Epithelial cell of proximal tubule (primary cell): Measurements from ENCODE around the gene FGF19. TPM values are rescaled to one million over a fixed set of nuclear protein-coding genes. Genes with fewer than 3 reads are reported as not detected.

ENCODE experiments used
- DNase-seq: peaks from one replicate; pipeline ENCODE4 v3.0.0-alpha.2; 2011; ENCODE audit warnings: low read depth
- H3K4me3 ChIP-seq: 2 replicates; pipeline ENCODE4 v1.5.1; 2011; ENCODE audit warnings: low read depth, mild to moderate bottlenecking, low read length
- total RNA-seq: library from RNA; depleted of rRNA; stranded (reverse); fragments of >200 nt; gene quantifications from 2 replicates; pipeline ENCODE4 v1.2.3, GENCODE V29; 2015
- TF ChIP-seq, protein P1 (sequence below): conservative IDR thresholded peaks from 2 replicates; pipeline ENCODE4 v1.5.1; 2012; ENCODE audit warnings: low read depth, mild to moderate bottlenecking, low read length

FGF19 gene
- total RNA-seq, 1 donor from 2014 or later: not detected

GRCh38 chr11:69711822-69712801 is 8.3 kb upstream of the FGF19 start:
- H3K4me3 ChIP-seq: no peak overlapping the region
- TF ChIP-seq, protein P1, sequence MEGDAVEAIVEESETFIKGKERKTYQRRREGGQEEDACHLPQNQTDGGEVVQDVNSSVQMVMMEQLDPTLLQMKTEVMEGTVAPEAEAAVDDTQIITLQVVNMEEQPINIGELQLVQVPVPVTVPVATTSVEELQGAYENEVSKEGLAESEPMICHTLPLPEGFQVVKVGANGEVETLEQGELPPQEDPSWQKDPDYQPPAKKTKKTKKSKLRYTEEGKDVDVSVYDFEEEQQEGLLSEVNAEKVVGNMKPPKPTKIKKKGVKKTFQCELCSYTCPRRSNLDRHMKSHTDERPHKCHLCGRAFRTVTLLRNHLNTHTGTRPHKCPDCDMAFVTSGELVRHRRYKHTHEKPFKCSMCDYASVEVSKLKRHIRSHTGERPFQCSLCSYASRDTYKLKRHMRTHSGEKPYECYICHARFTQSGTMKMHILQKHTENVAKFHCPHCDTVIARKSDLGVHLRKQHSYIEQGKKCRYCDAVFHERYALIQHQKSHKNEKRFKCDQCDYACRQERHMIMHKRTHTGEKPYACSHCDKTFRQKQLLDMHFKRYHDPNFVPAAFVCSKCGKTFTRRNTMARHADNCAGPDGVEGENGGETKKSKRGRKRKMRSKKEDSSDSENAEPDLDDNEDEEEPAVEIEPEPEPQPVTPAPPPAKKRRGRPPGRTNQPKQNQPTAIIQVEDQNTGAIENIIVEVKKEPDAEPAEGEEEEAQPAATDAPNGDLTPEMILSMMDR: no peak
- no peak for DNase-seq

GRCh38 chr11:69708736-69709401 is 5.0 kb upstream of the FGF19 start:
- TF ChIP-seq, protein P1: no peak
- H3K4me3 ChIP-seq: no peak overlapping the region
- DNase-seq: no peak

- TF ChIP-seq, protein P1: no peak
- DNase-seq: no peak
- no peak overlapping the region for H3K4me3 ChIP-seq
Measured at GRCh38 chr11:69707176-69707575, 3.4 kb upstream of the FGF19 start.

DNA sequence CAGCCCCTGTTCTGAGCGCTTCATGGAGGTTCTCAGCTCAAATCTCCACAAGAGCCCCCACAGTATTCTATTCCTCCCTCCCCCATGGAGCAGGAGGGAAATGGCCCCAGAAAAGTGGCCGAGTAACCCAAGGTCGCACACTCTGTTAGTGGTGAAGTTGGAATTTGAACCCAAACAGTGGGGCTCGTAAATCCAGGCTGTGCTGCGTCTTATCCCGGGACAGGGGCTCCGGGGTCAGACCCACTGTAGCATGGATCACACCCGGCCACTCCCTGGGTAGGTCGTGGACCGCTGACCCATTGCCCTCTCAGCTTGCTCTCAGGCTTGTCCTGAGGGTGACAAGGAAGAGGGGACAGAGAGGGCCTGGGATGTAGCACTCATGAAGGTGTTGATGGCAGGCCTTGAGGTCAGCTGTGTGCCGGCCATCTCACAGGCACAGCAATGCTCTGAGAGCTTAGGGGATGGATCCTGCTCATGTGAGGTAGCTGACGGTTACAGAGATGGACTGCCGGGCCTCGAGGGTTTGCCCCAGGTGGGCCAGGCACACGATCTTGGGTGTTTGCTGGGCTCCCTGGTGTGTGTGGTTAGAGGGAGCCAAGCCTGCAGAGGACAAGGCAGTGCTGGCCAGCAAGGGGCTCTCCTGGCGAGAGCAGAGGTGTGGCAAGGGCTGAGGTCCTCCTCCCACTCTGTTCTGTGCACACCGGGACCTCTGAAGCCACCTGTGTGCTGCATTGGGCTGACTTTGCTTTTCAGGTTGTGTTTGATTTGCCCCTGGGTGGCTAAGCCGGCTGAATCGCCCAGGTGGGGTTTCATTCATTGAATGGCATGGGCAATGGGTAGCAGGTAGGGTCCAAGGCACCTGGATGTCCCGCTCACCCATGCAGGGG is 2.3 kb upstream of the FGF19 start:
- DNase-seq: no peak
- TF ChIP-seq, protein P1: no peak
- H3K4me3 ChIP-seq: no peak overlapping the region

- DNase-seq: no peak
- TF ChIP-seq, protein P1: no peak
- no peak overlapping the region for H3K4me3 ChIP-seq
Measured at GRCh38 chr11:69705351-69705811, 1.6 kb upstream of the FGF19 start.

DNA sequence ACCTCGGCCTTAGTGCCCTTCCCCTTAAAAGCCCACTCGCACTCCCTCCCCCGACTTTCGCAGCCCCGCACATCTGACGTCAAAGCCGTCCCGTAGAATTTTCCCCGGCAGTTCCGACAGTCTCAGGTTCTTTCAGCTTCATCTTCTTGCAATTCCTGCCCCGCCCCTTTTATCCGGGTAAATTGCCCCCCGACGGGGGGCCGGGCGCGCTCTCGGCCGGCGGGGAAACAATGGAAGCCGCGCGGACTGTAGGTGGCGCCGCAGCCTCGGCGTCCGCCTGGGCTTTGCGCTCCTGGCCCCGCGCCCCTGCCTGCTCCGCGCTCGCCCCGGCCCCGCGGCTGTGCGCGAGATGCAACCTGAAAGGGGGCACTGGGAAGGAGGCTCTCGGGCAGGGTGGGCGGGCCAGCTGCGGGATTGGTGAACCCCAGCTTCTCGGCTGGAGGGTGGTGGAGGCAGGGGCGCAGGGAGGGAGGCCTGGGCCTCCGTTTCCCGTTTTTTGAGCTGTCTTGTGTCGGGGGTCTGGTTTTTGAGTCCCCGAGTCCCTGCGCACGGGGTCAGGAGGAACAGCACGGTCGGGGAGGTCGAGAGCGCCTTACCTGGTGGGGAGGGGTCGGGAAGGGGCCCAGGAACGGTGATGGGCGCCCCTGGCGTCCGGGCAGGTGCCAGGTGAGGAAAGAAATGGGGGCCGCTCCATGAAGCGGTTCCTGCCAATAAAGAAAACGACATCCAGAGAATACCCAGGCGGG is 859 bp upstream of the FGF19 start:
- H3K4me3 ChIP-seq: no peak overlapping the region
- TF ChIP-seq, protein P1: peak; percentile 52
- no peak for DNase-seq
